ENCODE measurements around the gene OBSCN.
A peak's percentile ranks its signal among the peaks of the same experiment; 100 is the strongest.

Gene OBSCN

DNA sequence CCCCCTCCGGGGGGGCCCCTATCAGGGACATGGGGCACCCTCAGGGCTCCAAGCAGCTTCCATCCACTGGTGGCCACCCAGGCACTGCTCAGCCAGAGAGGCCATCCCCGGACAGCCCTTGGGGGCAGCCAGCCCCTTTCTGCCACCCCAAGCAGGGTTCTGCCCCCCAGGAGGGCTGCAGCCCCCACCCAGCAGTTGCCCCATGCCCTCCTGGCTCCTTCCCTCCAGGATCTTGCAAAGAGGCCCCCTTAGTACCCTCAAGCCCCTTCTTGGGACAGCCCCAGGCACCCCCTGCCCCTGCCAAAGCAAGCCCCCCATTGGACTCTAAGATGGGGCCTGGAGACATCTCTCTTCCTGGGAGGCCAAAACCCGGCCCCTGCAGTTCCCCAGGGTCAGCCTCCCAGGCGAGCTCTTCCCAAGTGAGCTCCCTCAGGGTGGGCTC, 163.9 kb downstream of the OBSCN start:
- DNase-seq: no peak

DNA sequence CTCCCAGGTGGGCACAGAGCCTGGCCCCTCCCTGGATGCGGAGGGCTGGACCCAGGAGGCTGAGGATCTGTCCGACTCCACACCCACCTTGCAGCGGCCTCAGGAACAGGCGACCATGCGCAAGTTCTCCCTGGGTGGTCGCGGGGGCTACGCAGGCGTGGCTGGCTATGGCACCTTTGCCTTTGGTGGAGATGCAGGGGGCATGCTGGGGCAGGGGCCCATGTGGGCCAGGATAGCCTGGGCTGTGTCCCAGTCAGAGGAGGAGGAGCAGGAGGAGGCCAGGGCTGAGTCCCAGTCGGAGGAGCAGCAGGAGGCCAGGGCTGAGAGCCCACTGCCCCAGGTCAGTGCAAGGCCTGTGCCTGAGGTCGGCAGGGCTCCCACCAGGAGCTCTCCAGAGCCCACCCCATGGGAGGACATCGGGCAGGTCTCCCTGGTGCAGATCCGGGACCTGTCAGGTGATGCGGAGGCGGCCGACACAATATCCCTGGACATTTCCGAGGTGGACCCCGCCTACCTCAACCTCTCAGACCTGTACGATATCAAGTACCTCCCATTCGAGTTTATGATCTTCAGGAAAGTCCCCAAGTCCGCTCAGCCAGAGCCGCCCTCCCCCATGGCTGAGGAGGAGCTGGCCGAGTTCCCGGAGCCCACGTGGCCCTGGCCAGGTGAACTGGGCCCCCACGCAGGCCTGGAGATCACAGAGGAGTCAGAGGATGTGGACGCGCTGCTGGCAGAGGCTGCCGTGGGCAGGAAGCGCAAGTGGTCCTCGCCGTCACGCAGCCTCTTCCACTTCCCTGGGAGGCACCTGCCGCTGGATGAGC, 164.5 kb downstream of the OBSCN start:
- peak; percentile 15 for DNase-seq

DNA sequence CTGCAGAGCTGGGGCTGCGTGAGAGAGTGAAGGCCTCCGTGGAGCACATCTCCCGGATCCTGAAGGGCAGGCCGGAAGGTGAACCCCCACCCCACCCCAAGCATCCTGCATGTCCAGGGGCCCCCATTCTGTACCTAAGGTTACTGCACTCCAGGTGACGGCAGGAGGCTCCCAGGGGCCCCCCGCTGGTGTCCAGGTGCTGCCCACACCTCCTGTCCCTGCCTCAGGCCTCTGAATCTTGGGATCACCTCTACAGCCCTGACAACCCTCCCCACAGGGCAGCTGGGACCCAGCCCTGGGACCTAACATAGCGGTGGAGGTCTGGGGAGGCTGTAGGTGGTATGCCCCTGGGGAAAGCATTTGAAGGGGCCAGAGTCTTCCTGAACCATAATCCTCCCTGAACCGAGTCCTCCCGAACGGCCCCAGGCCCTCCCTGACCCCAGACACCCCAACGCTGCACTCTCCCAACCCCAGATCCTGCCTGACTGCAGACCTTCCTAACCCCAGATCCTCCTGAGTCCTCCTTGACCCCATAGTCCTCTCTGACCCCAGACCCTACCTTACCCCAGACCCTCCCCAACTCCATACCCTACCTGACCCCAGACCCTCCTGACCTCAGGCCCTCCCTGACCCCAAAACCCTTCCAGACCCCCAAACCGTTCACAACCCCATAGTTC, 165.3 kb downstream of the OBSCN start:
- no peak for DNase-seq

DNA sequence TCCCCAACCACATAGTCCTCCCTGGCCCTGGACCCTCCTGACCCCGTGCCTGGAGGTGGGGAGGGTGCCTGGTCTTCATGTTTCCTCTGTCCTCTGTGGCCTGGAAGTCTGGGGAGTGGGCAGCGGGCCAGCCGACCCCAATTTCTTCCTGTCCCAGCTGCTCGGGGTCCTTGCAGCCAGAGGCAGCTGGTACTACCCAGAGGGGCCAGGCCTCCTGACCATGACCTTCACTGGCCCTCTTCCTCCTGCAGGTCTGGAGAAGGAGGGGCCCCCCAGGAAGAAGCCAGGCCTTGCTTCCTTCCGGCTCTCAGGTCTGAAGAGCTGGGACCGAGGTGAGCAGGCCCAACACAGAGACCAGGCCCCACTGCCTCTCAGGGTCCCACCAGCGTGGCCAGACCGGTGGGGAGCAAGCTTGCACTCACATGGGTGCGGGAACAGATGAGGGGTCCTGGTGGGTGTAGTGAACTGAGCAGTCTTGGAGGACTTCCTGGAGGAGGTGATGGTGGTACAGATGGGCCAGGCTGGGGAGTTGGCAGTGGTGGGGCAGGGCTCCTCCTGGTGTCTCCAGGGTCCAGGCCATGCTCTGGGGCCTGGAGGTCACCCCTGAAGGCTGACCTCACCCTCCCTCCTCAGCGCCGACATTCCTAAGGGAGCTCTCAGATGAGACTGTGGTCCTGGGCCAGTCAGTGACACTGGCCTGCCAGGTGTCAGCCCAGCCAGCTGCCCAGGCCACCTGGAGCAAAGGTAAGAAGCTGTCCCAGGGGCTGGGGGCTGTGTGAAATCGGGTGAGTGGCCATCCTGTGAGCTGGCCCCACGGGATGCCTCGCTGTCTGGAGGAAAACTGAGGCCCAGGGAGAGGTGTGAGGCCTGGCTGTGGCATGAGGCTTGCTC, 166.1 kb downstream of the OBSCN start:
- DNase-seq: no peak

DNA sequence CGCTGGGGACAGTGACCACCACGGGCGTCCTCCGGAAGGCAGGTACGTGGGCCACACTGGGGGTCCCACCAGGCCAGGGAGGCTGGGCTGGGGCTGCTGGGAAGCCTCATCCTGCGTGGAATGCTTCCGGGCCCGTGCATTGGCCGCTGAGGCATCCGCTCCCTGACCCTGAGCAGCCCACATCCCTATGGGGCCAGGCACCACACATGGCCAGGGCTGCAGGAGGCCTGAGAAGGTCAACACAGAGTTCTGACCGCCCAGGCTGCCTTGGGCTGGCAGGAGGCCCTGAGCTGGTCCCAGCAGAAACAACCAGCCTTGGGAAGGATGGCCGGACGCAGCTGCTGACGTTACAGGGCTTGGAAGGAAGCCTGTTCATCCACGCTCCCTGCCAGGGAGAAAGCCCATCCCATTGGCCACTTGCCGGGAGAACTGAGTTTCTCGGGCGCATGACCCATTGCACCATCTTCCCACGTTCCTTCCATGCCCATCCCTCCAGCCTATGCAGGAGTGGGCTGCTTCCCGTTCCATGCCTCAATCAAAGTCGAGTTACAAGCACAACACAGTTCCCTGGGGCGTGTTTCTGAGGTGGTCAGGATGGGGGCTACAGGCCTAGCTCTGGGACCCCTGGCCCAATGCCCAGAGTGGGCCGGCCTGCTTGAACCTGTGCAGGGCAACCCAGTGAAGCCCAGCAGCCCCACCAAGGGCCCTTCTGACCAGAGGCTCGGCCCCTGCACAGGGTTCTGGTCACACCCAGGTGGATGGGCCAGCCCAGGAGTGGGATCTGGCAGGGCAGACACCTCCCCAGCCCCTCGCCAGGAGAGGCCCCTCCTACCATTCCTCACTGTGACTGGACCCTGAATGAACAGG, 167.1 kb downstream of the OBSCN start:
- DNase-seq: no peak

DNA sequence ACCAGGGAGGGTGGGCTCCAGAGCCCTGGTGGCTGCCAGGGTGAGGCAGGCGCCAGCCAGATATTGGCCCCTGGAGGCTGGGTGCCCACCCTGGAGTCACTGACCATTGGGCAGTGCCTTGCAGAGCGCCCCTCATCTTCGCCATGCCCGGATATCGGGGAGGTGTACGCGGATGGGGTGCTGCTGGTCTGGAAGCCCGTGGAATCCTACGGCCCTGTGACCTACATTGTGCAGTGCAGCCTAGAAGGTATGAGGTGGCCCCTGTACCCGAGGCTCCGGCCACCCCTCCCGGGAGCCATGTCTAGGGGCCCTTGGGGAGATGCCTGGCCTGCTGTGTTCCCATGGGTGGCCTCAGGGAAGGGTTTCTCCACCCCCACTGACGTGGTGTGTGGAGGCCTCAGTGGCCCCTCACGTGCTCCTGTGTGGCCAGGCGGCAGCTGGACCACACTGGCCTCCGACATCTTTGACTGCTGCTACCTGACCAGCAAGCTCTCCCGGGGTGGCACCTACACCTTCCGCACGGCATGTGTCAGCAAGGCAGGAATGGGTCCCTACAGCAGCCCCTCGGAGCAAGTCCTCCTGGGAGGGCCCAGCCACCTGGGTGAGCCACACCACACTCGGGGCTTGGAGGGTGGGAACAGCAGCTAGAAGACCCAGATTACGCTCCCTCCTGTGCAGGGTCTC, 167.9 kb downstream of the OBSCN start:
- DNase-seq: no peak

DNA sequence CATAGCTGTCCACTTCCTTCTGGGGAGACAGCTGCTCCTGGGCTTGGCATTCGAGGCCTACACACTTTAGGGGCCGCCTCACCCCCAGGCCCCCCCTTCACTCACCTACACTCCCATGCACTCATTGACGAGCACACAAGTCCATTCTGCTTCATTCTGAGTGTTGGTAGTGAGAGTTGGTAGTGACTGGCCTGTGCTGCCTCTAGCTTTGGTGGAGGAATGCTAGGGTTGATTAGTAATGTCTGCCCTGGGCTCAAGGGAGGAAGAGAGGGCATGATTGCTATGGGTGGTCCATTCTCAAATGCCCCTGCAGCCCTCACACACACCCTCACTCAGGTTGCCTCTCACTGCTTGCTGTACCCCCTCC, 168.4 kb downstream of the OBSCN start:
- no peak for DNase-seq

DNA sequence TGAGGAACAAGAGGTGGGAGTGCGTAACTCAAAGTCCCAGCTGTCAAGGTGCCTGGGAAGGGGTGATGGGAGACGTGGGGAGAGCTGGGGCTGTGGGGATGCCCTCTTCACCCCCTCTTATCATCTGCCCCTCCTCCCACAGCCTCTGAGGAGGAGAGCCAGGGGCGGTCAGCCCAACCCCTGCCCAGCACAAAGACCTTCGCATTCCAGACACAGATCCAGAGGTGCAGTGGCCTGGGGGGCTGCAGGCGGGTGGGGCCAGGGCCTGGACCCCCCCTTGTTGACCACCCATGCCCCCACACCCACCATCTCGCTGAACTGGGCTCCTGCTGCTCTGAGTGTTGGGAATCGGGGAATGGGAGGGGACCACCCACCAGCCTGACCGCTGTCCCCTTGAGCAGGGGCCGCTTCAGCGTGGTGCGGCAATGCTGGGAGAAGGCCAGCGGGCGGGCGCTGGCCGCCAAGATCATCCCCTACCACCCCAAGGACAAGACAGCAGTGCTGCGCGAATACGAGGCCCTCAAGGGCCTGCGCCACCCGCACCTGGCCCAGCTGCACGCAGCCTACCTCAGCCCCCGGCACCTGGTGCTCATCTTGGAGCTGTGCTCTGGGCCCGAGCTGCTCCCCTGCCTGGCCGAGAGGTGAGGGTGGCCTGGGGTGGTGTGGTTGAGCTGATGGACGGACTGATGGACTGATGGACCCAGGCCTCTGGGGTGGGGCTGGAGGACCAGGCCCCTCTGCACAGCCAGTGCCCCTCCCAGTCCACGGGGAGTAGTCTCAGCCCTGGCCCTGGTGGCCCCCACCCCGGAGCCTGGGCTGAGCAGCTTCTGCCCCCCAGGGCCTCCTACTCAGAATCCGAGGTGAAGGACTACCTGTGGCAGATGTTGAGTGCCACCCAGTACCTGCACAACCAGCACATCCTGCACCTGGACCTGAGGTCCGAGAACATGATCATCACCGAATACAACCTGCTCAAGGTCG, 169.1 kb downstream of the OBSCN start:
- DNase-seq: no peak

DNA sequence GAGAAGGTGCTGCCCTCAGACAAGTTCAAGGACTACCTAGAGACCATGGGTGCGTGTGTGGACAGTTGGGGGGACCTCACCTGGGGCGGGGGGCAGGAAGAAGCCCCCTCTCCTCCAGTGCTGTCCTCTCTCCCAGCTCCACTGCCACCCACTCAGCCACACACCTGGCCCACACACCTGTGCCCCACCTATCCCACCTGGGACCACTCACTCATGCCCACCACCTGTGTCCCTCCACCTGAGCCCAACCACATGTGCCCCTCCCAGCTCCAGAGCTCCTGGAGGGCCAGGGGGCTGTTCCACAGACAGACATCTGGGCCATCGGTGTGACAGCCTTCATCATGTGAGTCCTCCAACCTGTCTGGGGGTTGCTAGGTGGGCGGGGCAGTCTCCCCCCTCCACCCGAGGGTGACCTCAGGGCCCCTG, 169.8 kb downstream of the OBSCN start:
- DNase-seq: no peak

DNA sequence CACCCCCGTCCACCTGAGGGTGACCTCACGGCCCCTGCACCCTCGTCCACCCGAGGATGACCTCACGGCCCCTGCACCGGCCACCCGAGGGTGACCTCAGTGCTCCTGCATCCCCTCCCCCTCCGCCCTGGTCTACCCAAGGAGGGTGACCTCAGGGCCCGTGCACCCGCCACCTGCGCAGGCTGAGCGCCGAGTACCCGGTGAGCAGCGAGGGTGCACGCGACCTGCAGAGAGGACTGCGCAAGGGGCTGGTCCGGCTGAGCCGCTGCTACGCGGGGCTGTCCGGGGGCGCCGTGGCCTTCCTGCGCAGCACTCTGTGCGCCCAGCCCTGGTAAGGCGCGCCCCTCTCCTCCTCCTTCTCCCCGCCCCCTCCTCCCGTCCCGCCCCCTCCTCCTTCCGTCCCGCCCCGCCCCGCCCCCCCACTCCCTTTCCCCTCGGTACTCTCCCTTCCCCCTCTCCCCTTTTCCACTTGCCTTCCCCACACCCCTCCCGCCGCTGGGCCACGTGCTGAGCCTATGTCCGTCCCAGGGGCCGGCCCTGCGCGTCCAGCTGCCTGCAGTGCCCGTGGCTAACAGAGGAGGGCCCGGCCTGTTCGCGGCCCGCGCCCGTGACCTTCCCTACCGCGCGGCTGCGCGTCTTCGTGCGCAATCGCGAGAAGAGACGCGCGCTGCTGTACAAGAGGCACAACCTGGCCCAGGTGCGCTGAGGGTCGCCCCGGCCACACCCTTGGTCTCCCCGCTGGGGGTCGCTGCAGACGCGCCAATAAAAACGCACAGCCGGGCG, 170.4 kb downstream of the OBSCN start:
- DNase-seq: no peak

DNA sequence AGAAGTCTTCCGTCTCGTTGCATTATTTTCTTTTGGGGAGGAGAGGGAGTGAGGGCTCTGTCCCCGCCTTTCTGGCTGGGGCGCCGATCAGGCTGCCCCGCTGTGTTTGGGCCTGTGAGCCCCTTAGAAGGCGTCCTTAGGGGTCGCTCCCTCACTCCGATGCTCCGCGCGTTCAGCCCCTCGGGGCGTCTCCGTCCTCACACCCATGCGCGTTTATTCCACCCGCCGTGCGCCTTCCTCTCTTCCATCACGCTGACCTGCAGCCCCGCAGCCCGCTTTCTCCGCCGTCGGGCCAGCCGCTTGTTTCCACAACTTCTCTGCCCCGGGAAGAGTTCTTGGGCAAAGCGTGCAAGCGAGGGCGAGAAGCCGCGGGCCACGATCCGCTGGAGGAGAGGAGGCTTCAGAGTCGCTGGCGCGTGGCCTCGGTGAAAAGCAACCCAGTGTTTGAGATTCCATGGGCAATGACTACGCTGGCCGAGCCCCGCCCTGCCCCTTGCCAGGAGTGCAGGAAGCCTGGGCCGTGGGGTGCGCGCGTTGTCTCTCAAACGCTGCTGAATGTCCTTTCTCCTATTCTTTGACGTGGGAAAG, 171.1 kb downstream of the OBSCN start:
- DNase-seq: no peak

DNA sequence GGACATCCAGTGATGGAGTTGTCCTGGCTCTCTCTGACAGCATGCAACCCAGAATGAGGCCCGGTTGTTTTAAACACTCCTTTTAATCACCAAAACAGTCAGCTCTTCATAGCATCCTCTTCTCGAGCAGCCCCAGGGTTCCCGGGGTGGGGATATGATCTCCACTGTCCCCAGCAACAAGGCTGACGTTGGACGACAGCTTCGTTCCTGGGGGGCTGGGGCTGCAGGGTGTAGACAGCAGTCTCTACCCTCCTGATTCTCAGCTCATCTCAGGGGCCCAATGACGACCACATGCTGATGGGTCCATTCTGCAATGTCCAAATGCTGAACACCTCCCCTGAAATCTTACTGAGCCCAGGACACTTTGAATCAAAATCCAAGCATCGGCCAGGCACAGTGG, 171.8 kb downstream of the OBSCN start:
- no peak for DNase-seq

DNA sequence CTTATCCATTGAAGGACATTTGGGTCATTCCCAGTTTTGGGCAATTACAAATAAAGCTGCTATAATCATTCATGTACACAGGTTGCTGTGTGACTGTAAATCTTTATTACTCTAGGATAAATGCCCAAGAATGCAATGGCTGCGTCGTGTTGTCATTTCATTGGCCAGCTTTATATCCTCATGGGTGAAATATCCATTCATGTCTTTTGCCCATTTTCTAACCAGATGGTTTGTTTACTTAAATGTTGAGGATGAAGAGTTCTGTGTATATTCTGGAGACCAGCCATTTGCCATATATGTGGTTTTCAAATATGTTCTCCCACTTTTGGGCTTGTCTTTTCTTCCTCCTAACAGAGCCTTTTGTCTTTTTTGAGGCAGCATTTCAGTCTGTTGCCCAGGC, 173.5 kb downstream of the OBSCN start:
- DNase-seq: no peak

DNA sequence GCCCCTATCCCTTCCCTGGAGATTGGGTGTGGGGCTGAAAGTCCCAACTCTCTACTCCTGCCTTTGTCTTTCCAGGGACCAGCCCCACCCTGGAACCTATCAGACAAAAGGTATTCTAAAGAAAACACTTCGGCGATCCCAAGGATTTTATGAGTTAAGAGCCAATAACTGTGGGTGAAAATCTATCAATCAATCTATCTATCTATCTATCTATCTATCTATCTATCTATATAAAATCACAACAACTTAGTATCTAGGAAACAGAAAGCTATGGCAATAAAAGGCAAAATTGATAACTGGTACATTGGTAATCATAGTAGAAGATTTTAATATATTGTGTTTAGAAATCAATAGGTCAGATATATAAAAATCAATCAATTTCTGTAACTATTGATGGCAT, 175.9 kb downstream of the OBSCN start:
- DNase-seq: no peak

DNA sequence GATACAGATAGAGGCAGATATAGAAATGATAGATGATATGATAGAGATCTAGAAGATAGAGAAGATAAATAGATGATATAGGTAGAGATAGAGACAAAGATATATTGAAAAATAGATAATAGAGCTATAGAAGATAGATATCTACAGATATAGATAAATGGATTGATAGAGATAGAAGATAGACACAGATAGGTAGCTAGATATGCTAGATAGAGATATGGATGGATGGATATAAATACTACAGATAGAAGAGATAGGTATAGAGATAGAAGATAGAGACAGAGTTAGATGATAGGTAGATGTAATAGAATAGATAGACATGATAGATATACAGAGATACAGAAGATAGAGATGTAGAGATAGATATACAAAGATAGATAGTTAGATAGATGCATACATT, 177.4 kb downstream of the OBSCN start:
- DNase-seq: no peak

DNA sequence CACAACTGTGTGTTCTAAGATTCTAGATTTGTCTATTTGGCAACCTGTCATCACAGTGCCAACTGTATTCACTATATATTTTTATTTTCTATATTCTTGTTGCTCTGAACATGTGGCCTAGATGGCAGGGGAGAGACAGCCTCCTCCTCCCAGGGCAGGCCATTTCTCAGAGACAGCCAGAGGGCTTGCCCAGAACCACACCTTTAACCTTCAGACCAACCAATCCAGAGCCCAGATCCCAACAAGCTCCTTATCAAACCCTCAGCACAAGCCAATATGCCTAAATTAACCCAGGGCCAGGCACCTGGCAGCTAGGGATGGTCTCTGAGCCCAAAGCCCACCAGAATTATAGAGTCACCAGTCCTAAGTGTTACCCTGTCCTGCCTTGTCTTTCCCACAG, 179.5 kb downstream of the OBSCN start:
- DNase-seq: no peak

DNA sequence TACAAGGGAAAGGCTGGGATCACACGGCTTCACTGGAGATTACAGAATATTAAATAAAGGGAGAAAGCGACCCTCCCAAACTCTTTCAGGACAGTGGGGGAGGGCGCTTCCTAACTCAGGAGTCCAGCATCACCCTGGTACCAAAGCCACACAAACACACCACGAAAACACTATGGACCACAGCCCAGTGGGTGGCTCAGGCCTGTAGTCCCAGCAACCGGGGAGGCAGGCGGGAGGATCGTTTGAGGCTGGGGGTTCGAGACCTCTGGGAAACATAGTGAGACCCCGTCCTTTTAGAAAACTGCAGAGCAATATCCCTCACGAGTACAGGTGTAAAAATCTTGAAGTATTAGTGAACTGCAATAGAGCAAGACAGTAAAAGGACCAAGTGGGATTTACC, 182.8 kb downstream of the OBSCN start:
- no peak for DNase-seq

DNA sequence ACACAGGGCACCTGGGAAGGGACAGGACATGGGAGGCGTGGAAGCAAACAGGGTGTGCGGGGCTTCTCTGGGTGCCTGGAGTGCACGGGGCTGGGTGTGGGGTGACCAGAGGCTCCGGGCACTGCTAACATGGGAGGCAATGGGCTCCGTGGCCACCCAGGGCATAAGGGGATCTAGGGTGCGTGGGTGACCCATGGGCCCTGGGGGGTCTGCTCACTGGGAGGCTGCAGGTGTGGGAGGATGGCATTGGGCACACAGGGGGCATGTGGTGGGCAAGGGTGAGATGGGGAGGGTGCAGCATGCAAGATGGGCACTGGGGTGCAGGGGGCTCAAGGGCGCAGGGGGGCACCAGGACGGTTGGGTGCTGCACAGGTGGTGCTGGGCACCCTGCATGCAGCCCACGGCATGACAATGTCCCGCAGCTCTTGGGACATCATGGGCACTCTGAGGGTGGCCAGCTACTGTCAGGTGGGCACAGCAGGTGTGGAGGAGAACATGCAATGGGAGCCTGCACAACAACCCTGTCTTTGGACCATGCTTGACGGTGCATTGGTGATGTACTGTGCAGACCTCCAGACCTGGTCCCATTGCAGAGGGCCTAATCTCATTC, 183.7 kb downstream of the OBSCN start:
- no peak for DNase-seq

All from cortex of kidney (tissue), 1 donor.